ENCODE results near the gene SIRPD. TPM values are rescaled to one million over a fixed set of nuclear protein-coding genes. Genes with fewer than 3 reads are reported as not detected.
"Not testable (repeated sequence)": the region's sequence is repeated elsewhere in the genome, so short reads cannot be mapped to it uniquely, and the experiment has no call there.

SIRPD gene
- polyA plus RNA-seq (2012; ENCODE audit: insufficient read depth, insufficient read length) = not detected

- no peak for DNase-seq (ENCODE audit: low read depth, low spot score)
- H3K4me3 ChIP-seq (ENCODE audit: low read length) = no peak within 1 kb of the TSS
Measured at GRCh38 chr20:1557605-1558004, at the start of gene SIRPD. TSS of gene SIRPD (minus strand) at chr20:1557705. CDS start at chr20:1557653, 52 bp downstream.

GRCh38 chr20:1600736-1601135, 43.2 kb upstream of the SIRPD start:
- H3K4me3 ChIP-seq (ENCODE audit: low read length) = no peak overlapping the region
- no peak for DNase-seq (ENCODE audit: low read depth, low spot score)

GRCh38 chr20:1595333-1595732, 37.8 kb upstream of the SIRPD start:
- no peak overlapping the region for H3K4me3 ChIP-seq (ENCODE audit: low read length)
- no peak for DNase-seq (ENCODE audit: low read depth, low spot score)

- peak; percentile 84 for DNase-seq (ENCODE audit: low read depth, low spot score)
- H3K4me3 ChIP-seq (ENCODE audit: low read length) = peak overlapping the region; percentile 37
Measured at GRCh38 chr20:1588533-1589460, 31.3 kb upstream of the SIRPD start.

GRCh38 chr20:1587781-1588532, 30.5 kb upstream of the SIRPD start:
- DNase-seq (ENCODE audit: low read depth, low spot score) = no peak
- H3K4me3 ChIP-seq (ENCODE audit: low read length) = peak overlapping the region; percentile 37

- no peak overlapping the region for H3K4me3 ChIP-seq (ENCODE audit: low read length)
- DNase-seq (ENCODE audit: low read depth, low spot score) = no peak
Measured at GRCh38 chr20:1579488-1579887, 22.0 kb upstream of the SIRPD start.

GRCh38 chr20:1577906-1578305, 20.4 kb upstream of the SIRPD start:
- no peak overlapping the region for H3K4me3 ChIP-seq (ENCODE audit: low read length)
- DNase-seq (ENCODE audit: low read depth, low spot score) = no peak

GRCh38 chr20:1577313-1577712, 19.8 kb upstream of the SIRPD start:
- DNase-seq (ENCODE audit: low read depth, low spot score); H3K4me3 ChIP-seq (ENCODE audit: low read length): not testable (repeated sequence)

GRCh38 chr20:1576641-1577040, 19.1 kb upstream of the SIRPD start:
- H3K4me3 ChIP-seq (ENCODE audit: low read length) = no peak overlapping the region
- DNase-seq (ENCODE audit: low read depth, low spot score) = no peak

GRCh38 chr20:1576003-1576402, 18.5 kb upstream of the SIRPD start:
- not testable (repeated sequence) for H3K4me3 ChIP-seq (ENCODE audit: low read length); DNase-seq (ENCODE audit: low read depth, low spot score)

GRCh38 chr20:1571583-1571982, 14.1 kb upstream of the SIRPD start:
- not testable (repeated sequence) for H3K4me3 ChIP-seq (ENCODE audit: low read length); DNase-seq (ENCODE audit: low read depth, low spot score)

GRCh38 chr20:1569415-1569881, 11.9 kb upstream of the SIRPD start:
- DNase-seq (ENCODE audit: low read depth, low spot score) = no peak
- no peak overlapping the region for H3K4me3 ChIP-seq (ENCODE audit: low read length)

- H3K4me3 ChIP-seq (ENCODE audit: low read length) = no peak overlapping the region
- DNase-seq (ENCODE audit: low read depth, low spot score) = no peak
Measured at GRCh38 chr20:1568163-1568490, 10.6 kb upstream of the SIRPD start.

- H3K4me3 ChIP-seq (ENCODE audit: low read length) = no peak overlapping the region
- DNase-seq (ENCODE audit: low read depth, low spot score) = no peak
Measured at GRCh38 chr20:1567392-1568162, 10.1 kb upstream of the SIRPD start.

GRCh38 chr20:1566701-1567100, 9.2 kb upstream of the SIRPD start:
- DNase-seq (ENCODE audit: low read depth, low spot score) = no peak
- H3K4me3 ChIP-seq (ENCODE audit: low read length) = no peak overlapping the region

GRCh38 chr20:1565461-1565860, 8.0 kb upstream of the SIRPD start:
- H3K4me3 ChIP-seq (ENCODE audit: low read length) = no peak overlapping the region
- no peak for DNase-seq (ENCODE audit: low read depth, low spot score)

GRCh38 chr20:1563598-1563997, 6.1 kb upstream of the SIRPD start:
- no peak for DNase-seq (ENCODE audit: low read depth, low spot score)
- no peak overlapping the region for H3K4me3 ChIP-seq (ENCODE audit: low read length)

- DNase-seq (ENCODE audit: low read depth, low spot score) = no peak
- H3K4me3 ChIP-seq (ENCODE audit: low read length) = no peak overlapping the region
Measured at GRCh38 chr20:1562622-1563021, 5.1 kb upstream of the SIRPD start.

- no peak for DNase-seq (ENCODE audit: low read depth, low spot score)
Measured at GRCh38 chr20:1561350-1561749, 3.8 kb upstream of the SIRPD start.

More at GRCh38 chr20:1561350-1561749, 3.8 kb upstream of the SIRPD start:
- no peak overlapping the region for H3K4me3 ChIP-seq (ENCODE audit: low read length)
